ENCODE measurements around the gene FOXM1. TPM values are rescaled to one million over a fixed set of nuclear protein-coding genes. Genes with fewer than 3 reads are reported as not detected.

The FOXM1 gene
- total and polyA plus RNA-seq, 2 of the 13 experiments (the other 11 are each of a cell fraction or from before 2014, with no cell fraction given) = 17.1 to 25.9 TPM

- Histone ChIP-seq H3K4me1 (ENCODE audit: insufficient read depth, low read length) (peaks cover 53% of the 10 kb centered on the region), H3K4me2 (ENCODE audit: low read depth, low read length) (peak overlapping the region; percentile 33; the same call in 1 of the 2 replicates), H3K27me3 (ENCODE audit: control insufficient read depth in 1 of 2, insufficient read depth in 2 of 2, low read length in 2 of 2) (no peaks in the 10 kb centered on the region; a peak in 1 of 5 replicates), H2AFZ (ENCODE audit: low read length) (no peak overlapping the region), H3K27ac (ENCODE audit: extremely low read length, insufficient read depth, low read length) (peak overlapping the region; percentile 44), H3K36me3 (replicated peaks in 1 of 2; ENCODE audit: control insufficient read depth in 1 of 2, insufficient read depth in 2 of 2, low read length in 2 of 2) (peaks cover 0 to 7% of the 10 kb centered on the region in 2 experiments; a peak in 1 of 5 replicates), H3K79me2 (ENCODE audit: insufficient read depth, low read length) (peaks cover 16% of the 10 kb centered on the region), H4K20me1 (ENCODE audit: insufficient read depth, low read length) (no peaks in the 10 kb centered on the region), H3K9ac (ENCODE audit: insufficient read depth, low read depth, low read length) (no peak overlapping the region), H3K4me3 (replicated peaks in 1 of 3; ENCODE audit: insufficient read depth in 1 of 3, low read depth in 2 of 3, low read length in 3 of 3) (no peak overlapping the region), H3K9me3 (ENCODE audit: low read length) (no peaks in the 10 kb centered on the region)
- ChIA-PET POLR2A (interaction anchor here (0.6 to 1.0 kb wide), 3 partner anchors 10 to 168 kb away, joined by 3 to 5 read pairs (median 3); partner anchors contain the start of genes FOXM1 and RHNO1), CTCF (ENCODE audit: low intra/inter-chr PET ratio, low total read pairs) (no interaction called here)
- FAIRE-seq (no peak), DNase-seq (ENCODE audit: low spot score) (peak; percentile 45), ATAC-seq (no peak)
- intact Hi-C loops (cut with micrococcal nuclease; ENCODE audit: unreplicated experiment) (loop anchor here (2.0 to 5.0 kb wide), 2 partner anchors 40 to 148 kb away; no protein-coding TSS in a partner anchor), in situ Hi-C loops (cut with HindIII; ENCODE audit: extremely low pct_ligation_motif_present, low pct_unique_long_range_greater_than_20kb) (loop anchor here (5.0 to 10.0 kb wide), 2 partner anchors 70 to 148 kb away; partner anchors contain the start of gene TEAD4)
- WGBS (ENCODE audit: low lambda C conversion rate) = 65% methylated on average over 10 of the region's 10 CpGs
- no TSS peak for BruUV-seq (replicated peaks)
- TF ChIP-seq FOSL2 (CRISPR knock-in tag; IDR thresholded peaks at IDR 0.05) = peak; percentile 52
- no peak for TF ChIP-seq ZNF543 (CRISPR knock-in tag; IDR thresholded peaks at IDR 0.05)
- TF ChIP-seq ARID5B (CRISPR knock-in tag; IDR thresholded peaks at IDR 0.05) = peak; percentile 47; the same call in 1 of the 2 replicates
- TF ChIP-seq ZNF773 (CRISPR knock-in tag; IDR thresholded peaks at IDR 0.05; ENCODE audit: borderline replicate concordance) = no peak
- TF ChIP-seq JUNB (CRISPR knock-in tag; IDR thresholded peaks at IDR 0.05; ENCODE audit: borderline replicate concordance) = no peak
- TF ChIP-seq ZNF746 (CRISPR knock-in tag; IDR thresholded peaks at IDR 0.05) = no peak
- TF ChIP-seq SNAPC2 (CRISPR knock-in tag; IDR thresholded peaks at IDR 0.05) = no peak
- no peak for TF ChIP-seq ELF4 (CRISPR knock-in tag; IDR thresholded peaks at IDR 0.05; ENCODE audit: borderline replicate concordance)
- TF ChIP-seq HNRNPH1 (optimal IDR thresholded peaks at IDR 0.05; ENCODE audit: low read depth, low read length) = no peak
- TF ChIP-seq SRSF1 (optimal IDR thresholded peaks at IDR 0.05; ENCODE audit: low read depth, low read length) = no peak
- TF ChIP-seq FOXO1 (CRISPR knock-in tag; IDR thresholded peaks at IDR 0.05) = no peak
- TF ChIP-seq REXO4 (CRISPR knock-in tag; IDR thresholded peaks at IDR 0.05; ENCODE audit: borderline replicate concordance) = no peak
- no peak for TF ChIP-seq MLLT10 (CRISPR knock-in tag; IDR thresholded peaks at IDR 0.05)
- no peak for TF ChIP-seq HINFP (CRISPR knock-in tag; IDR thresholded peaks at IDR 0.05; ENCODE audit: low read depth)
- no peak for TF ChIP-seq ARHGAP35 (CRISPR knock-in tag; IDR thresholded peaks at IDR 0.05; ENCODE audit: borderline replicate concordance)
- 0 out of 2 replicates have a peak, but pooled peaks have one; percentile 28 for TF ChIP-seq HNRNPUL1 (IDR thresholded peaks at IDR 0.05; ENCODE audit: low read depth, low read length)
- TF ChIP-seq ZNF549 (CRISPR knock-in tag; IDR thresholded peaks at IDR 0.05) = no peak
- 0 out of 2 replicates have a peak, but pooled peaks have one; percentile 27 for TF ChIP-seq NCOR1 (IDR thresholded peaks at IDR 0.05; ENCODE audit: borderline replicate concordance, low read length)
- TF ChIP-seq EED (CRISPR knock-in tag; IDR thresholded peaks at IDR 0.05) = no peak
- peak; percentile 70 for TF ChIP-seq NR2F6 (IDR thresholded peaks at IDR 0.05)
- peak; percentile 63 for TF ChIP-seq NR2F6 (CRISPR knock-in tag; IDR thresholded peaks at IDR 0.05)
Measured at GRCh38 chr12:2886768-2887450, 9.9 kb upstream of the FOXM1 start.
